ENCODE measurements around the gene HYCC1.
"Not testable (repeated sequence)": the region's sequence is repeated elsewhere in the genome, so short reads cannot be mapped to it uniquely, and the experiment has no call there.

- TF ChIP-seq, protein P1, sequence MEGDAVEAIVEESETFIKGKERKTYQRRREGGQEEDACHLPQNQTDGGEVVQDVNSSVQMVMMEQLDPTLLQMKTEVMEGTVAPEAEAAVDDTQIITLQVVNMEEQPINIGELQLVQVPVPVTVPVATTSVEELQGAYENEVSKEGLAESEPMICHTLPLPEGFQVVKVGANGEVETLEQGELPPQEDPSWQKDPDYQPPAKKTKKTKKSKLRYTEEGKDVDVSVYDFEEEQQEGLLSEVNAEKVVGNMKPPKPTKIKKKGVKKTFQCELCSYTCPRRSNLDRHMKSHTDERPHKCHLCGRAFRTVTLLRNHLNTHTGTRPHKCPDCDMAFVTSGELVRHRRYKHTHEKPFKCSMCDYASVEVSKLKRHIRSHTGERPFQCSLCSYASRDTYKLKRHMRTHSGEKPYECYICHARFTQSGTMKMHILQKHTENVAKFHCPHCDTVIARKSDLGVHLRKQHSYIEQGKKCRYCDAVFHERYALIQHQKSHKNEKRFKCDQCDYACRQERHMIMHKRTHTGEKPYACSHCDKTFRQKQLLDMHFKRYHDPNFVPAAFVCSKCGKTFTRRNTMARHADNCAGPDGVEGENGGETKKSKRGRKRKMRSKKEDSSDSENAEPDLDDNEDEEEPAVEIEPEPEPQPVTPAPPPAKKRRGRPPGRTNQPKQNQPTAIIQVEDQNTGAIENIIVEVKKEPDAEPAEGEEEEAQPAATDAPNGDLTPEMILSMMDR (IDR thresholded peaks at IDR 0.05) = not testable (repeated sequence)
- not testable (repeated sequence) for TF ChIP-seq POLR2A (IDR thresholded peaks at IDR 0.05)
Measured at GRCh38 chr7:23051124-23051485, 37.2 kb upstream of the HYCC1 start.
